Parathyroid adenoma (tissue), 2 donors: ENCODE data around the gene CADPS.

ENCODE experiments used
- H2AFZ ChIP-seq: fragments of 300-600 bp; sonication (generic); one replicate; pipeline ENCODE4 v1.7.0; 2017; ENCODE audit warnings: antibody characterized with exemption, mild to moderate bottlenecking
- H3K27ac ChIP-seq: fragments of 300-600 bp; sonication (generic); one replicate; pipeline ENCODE4 v1.7.0; 2017
- H3K27me3 ChIP-seq: fragments of 300-600 bp; sonication (generic); one replicate; pipeline ENCODE4 v1.7.0; 2017; ENCODE audit warnings: low read length; ENCODE audit not compliant: control insufficient read depth, insufficient read depth
- H3K36me3 ChIP-seq: fragments of 300-600 bp; sonication (generic); one replicate; pipeline ENCODE4 v1.7.0; 2017; ENCODE audit warnings: low read length; ENCODE audit not compliant: control insufficient read depth, insufficient read depth
- H3K4me1 ChIP-seq: fragments of 300-600 bp; sonication (generic); one replicate; pipeline ENCODE4 v1.7.0; 2017; ENCODE audit warnings: control low read depth
- H3K4me2 ChIP-seq: fragments of 300-600 bp; sonication (generic); one replicate; pipeline ENCODE4 v1.7.0; 2017; ENCODE audit warnings: low read length
- H3K4me3 ChIP-seq: fragments of 300-600 bp; sonication (generic); one replicate; pipeline ENCODE4 v1.7.0; 2017; ENCODE audit warnings: low read depth, low read length
- H3K79me2 ChIP-seq: fragments of 300-600 bp; sonication (generic); one replicate; pipeline ENCODE4 v1.7.0; 2017; ENCODE audit warnings: control low read depth
- H3K9ac ChIP-seq: fragments of 300-600 bp; sonication (generic); one replicate; pipeline ENCODE4 v1.7.0; 2017; ENCODE audit warnings: mild to moderate bottlenecking
- H3K9me3 ChIP-seq: fragments of 300-600 bp; sonication (generic); one replicate; pipeline ENCODE4 v1.7.0; 2017; ENCODE audit warnings: low read length; ENCODE audit not compliant: control insufficient read depth
- CTCF ChIP-seq: fragments of 300-600 bp; sonication (generic); IDR thresholded peaks from one replicate; pipeline ENCODE4 v1.7.0; 2017; ENCODE audit warnings: antibody characterized with exemption, mild to moderate bottlenecking
- donor health status: primary hyperparathyroidism.

The CADPS gene

GRCh38 chr3:62527474-62527873 lies 347.7 kb downstream of the CADPS start:
- no peak overlapping the region for H3K4me2 ChIP-seq
- no peak overlapping the region for H2AFZ ChIP-seq
- H3K9me3 ChIP-seq, result no peaks in the 10 kb centered on the region
- no peaks in the 10 kb centered on the region for H3K36me3 ChIP-seq
- TF ChIP-seq CTCF, result no peak
- H3K9ac ChIP-seq, result no peak overlapping the region
- H3K79me2 ChIP-seq, result no peaks in the 10 kb centered on the region
- no peak overlapping the region for H3K4me3 ChIP-seq
- H3K4me1 ChIP-seq, result peaks cover 3% of the 10 kb centered on the region
- H3K27me3 ChIP-seq, result no peaks in the 10 kb centered on the region
- no peak overlapping the region for H3K27ac ChIP-seq

DNA sequence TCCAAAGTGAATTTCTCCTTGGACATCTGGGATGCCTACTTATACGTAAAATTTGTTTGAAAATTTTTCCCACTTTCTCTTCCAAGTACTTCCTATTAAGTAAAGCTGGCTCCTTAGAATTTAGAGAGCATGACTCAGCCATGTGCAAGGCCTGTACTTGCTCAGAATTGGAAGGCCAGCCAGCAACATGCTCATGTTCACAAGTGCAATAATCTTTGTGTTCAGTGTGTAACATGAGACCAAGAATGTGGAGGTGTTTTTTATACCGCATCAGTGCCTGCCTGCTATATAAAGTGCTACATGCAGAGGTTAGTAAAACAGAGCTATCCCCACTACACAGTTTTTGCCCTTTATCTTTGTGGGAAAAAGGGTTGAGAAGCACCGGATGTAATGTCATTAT lies 349.9 kb downstream of the CADPS start:
- no peaks in the 10 kb centered on the region for H3K9me3 ChIP-seq
- H3K4me3 ChIP-seq, result no peak overlapping the region
- no peak overlapping the region for H3K9ac ChIP-seq
- no peak overlapping the region for H2AFZ ChIP-seq
- no peaks in the 10 kb centered on the region for H3K79me2 ChIP-seq
- H3K36me3 ChIP-seq, result no peaks in the 10 kb centered on the region
- no peak for TF ChIP-seq CTCF
- H3K27ac ChIP-seq, result no peak overlapping the region
- H3K27me3 ChIP-seq, result no peaks in the 10 kb centered on the region
- no peak overlapping the region for H3K4me2 ChIP-seq
- peaks cover 3% of the 10 kb centered on the region for H3K4me1 ChIP-seq

DNA sequence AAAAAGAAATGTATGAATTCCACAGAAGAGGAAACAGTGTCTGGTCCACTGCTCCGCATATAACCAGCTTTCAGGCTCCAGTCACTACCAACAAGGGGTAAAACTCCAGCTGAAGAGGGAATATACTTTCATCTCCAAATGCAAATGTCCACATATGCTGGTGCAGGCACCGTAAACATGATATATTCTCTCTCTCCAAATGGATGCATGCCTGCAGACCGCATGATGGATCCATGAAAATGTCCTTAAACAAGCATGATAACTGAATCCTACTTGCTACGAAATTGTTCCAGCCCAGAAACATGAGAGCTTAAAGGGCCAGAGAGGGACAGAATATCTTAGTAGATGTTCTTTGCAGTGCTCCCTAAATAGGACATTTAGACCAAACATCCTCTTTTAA lies 351.5 kb downstream of the CADPS start:
- Histone ChIP-seq H3K79me2 (no peaks in the 10 kb centered on the region), H3K27ac (no peak overlapping the region), H3K4me3 (no peak overlapping the region), H3K36me3 (no peaks in the 10 kb centered on the region), H3K27me3 (no peaks in the 10 kb centered on the region), H3K4me2 (no peak overlapping the region), H3K9me3 (no peaks in the 10 kb centered on the region), H3K4me1 (no peaks in the 10 kb centered on the region), H2AFZ (no peak overlapping the region), H3K9ac (no peak overlapping the region)
- TF ChIP-seq CTCF, result no peak

GRCh38 chr3:62521464-62522105 lies 353.6 kb downstream of the CADPS start:
- Histone ChIP-seq H3K27me3 (no peaks in the 10 kb centered on the region), H3K27ac (no peak overlapping the region), H2AFZ (no peak overlapping the region), H3K9ac (no peak overlapping the region), H3K4me3 (no peak overlapping the region), H3K4me2 (no peak overlapping the region), H3K79me2 (no peaks in the 10 kb centered on the region), H3K4me1 (no peaks in the 10 kb centered on the region), H3K36me3 (no peaks in the 10 kb centered on the region), H3K9me3 (no peaks in the 10 kb centered on the region)
- TF ChIP-seq CTCF, result no peak

DNA sequence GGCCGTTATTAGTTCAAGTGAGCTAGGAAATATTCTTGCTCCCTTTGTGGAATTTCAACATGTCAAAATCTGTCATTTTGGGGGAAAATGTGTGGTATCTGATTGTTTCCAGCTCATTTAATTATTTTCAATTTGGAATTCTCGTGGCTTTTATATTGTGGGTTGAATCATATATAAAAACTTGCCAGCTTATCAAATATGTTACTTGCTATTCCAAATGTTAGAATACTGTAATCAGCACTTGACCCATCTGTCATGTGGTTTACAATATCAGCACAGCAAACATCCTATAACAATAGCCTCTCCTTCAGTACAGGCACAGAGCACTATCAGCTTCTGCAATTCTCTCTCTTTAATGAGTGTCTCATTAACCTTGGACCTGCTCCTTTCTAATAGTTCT lies 371.7 kb downstream of the CADPS start:
- H2AFZ ChIP-seq, result no peak overlapping the region
- no peaks in the 10 kb centered on the region for H3K36me3 ChIP-seq
- no peaks in the 10 kb centered on the region for H3K27me3 ChIP-seq
- no peaks in the 10 kb centered on the region for H3K9me3 ChIP-seq
- no peaks in the 10 kb centered on the region for H3K4me1 ChIP-seq
- H3K4me3 ChIP-seq, result no peak overlapping the region
- no peaks in the 10 kb centered on the region for H3K79me2 ChIP-seq
- no peak overlapping the region for H3K4me2 ChIP-seq
- H3K27ac ChIP-seq, result no peak overlapping the region
- H3K9ac ChIP-seq, result no peak overlapping the region
- no peak for TF ChIP-seq CTCF
